ENCODE results near the gene CD5L.

GRCh38 chr1:157833145-157833544 is 8.5 kb downstream of the CD5L start:
- TF ChIP-seq, protein P1, sequence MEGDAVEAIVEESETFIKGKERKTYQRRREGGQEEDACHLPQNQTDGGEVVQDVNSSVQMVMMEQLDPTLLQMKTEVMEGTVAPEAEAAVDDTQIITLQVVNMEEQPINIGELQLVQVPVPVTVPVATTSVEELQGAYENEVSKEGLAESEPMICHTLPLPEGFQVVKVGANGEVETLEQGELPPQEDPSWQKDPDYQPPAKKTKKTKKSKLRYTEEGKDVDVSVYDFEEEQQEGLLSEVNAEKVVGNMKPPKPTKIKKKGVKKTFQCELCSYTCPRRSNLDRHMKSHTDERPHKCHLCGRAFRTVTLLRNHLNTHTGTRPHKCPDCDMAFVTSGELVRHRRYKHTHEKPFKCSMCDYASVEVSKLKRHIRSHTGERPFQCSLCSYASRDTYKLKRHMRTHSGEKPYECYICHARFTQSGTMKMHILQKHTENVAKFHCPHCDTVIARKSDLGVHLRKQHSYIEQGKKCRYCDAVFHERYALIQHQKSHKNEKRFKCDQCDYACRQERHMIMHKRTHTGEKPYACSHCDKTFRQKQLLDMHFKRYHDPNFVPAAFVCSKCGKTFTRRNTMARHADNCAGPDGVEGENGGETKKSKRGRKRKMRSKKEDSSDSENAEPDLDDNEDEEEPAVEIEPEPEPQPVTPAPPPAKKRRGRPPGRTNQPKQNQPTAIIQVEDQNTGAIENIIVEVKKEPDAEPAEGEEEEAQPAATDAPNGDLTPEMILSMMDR (conservative IDR thresholded peaks at IDR 0.05; ENCODE audit: low read length) = no peak
- no peak for TF ChIP-seq EZH2phosphoT487 (IDR thresholded peaks at IDR 0.05; ENCODE audit: borderline replicate concordance)

Data from Loucy (cell line).